Body of pancreas (tissue), 4 donors: ENCODE data around the gene CDH6.

Experiments
- CTCF ChIP-seq, 7 experiments: fragments of 450-650 bp in 4 of 7; fragments of 200-600 bp in 3 of 7; sonication (generic) in 3 of 7; IDR thresholded peaks; one replicate each; pipeline ENCODE4 v1.5.1; 2016 to 2019; ENCODE audit warnings: antibody characterized with exemption in 7 of 7
- POLR2A ChIP-seq, 3 donors: fragments of 450-650 bp; IDR thresholded peaks; one replicate each; pipeline ENCODE4 v1.6.1; 2016; ENCODE audit warnings: antibody characterized with exemption in 3 of 3, mild to moderate bottlenecking in 2 of 3

- TF ChIP-seq CTCF (IDR thresholded peaks at IDR 0.05) (no peak), POLR2A (IDR thresholded peaks at IDR 0.05) (no peak)
Measured at GRCh38 chr5:31181376-31181987, 12.0 kb upstream of the CDH6 start.
